Measurements from ENCODE around the gene USP9X. TPM values are rescaled to one million over a fixed set of nuclear protein-coding genes. Genes with fewer than 3 reads are reported as not detected.

Gene USP9X
- total and polyA plus RNA-seq, 7 donors: 19.4 to 138 (median 87.4) TPM

DNA sequence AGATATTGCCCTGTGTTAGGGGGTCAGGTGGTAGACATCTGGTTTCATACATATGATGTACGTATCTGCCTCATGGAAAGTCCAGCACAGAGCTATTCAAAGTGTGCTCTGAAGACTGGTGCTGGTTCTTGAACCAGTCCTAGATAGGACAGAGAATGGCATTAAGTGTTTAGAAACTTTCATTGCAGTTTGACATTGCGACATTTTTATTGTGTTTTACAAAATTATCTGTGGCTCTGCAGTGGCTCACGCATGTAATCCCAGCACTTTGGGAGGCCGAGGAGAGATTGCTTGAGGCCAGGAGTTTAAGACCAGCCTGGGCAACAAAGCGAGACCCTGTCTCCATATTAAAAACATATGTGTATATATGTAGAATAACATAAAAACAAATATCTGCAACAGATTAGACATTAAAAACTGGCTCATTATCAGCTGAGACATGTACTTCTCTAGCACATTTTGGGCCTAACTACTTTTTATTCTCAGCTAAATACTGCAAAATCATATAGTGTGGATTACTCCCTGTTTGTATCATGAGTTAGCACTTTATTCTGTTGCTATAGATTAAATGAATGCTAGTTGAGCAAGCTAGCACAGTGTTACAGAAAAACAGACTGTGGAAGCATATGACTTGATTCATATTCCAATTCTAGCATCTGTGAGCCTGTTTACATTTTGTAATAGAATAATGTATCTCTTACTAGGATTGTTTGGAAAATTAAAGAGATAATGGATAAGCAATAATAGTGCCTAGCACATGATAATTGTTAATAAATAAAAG, 57.1 kb downstream of the USP9X start:
- peaks cover 0 to 82% of the 10 kb centered on the region in 2 donors for H3K36me3 ChIP-seq (ENCODE audit: insufficient read depth in 1 of 2, low read depth in 1 of 2)
- intact Hi-C loops (cut with DNase I): no loop called here

DNA sequence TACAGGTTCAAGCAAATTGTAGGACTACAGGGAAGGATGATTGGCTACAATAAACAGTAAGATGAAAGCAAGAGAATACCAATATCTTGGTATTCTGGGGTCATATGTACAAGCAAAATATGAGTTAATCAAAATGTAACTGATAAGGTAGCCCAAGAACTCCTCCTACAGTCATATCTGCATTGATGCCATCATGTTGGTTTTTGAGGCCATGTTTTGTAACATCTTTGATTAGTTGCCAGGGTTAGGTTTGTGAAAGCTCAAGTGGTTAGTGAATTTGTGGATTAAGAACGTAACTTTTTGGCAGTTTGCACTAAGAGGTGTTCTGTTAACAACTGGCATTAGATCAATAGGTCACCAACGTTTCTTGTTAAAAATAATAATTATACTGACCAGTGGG, 59.6 kb downstream of the USP9X start:
- H3K4me1 ChIP-seq: no peaks in the 10 kb centered on the region
- no peaks in the 10 kb centered on the region for H3K27me3 ChIP-seq (ENCODE audit: insufficient read depth in 3 of 3, low read length in 2 of 3)
- H3K9me3 ChIP-seq: no peaks in the 10 kb centered on the region
- TF ChIP-seq, protein P1, sequence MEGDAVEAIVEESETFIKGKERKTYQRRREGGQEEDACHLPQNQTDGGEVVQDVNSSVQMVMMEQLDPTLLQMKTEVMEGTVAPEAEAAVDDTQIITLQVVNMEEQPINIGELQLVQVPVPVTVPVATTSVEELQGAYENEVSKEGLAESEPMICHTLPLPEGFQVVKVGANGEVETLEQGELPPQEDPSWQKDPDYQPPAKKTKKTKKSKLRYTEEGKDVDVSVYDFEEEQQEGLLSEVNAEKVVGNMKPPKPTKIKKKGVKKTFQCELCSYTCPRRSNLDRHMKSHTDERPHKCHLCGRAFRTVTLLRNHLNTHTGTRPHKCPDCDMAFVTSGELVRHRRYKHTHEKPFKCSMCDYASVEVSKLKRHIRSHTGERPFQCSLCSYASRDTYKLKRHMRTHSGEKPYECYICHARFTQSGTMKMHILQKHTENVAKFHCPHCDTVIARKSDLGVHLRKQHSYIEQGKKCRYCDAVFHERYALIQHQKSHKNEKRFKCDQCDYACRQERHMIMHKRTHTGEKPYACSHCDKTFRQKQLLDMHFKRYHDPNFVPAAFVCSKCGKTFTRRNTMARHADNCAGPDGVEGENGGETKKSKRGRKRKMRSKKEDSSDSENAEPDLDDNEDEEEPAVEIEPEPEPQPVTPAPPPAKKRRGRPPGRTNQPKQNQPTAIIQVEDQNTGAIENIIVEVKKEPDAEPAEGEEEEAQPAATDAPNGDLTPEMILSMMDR (IDR thresholded peaks at IDR 0.05): no peak
- no peak overlapping the region for H3K4me3 ChIP-seq
- ATAC-seq (no peak), DNase-seq (no peak)
- peaks cover 0 to 87% of the 10 kb centered on the region in 2 donors for H3K36me3 ChIP-seq (ENCODE audit: insufficient read depth in 1 of 2, low read depth in 1 of 2)
- intact Hi-C loops (cut with DNase I): no loop called here
- WGBS, 3 donors: 28 to 50% (median 50%) methylated on average over 2 of the region's 2 CpGs
- H3K27ac ChIP-seq: no peak overlapping the region

More for the DNA sequence above, 57.1 kb downstream of the USP9X start:
- TF ChIP-seq, protein P1 (IDR thresholded peaks at IDR 0.05): no peak
- WGBS, 3 donors: 90 to 96% (median 95%) methylated on average over 5 of the region's 5 CpGs
- Histone ChIP-seq H3K27ac (no peak overlapping the region), H3K9me3 (no peaks in the 10 kb centered on the region), H3K4me1 (no peaks in the 10 kb centered on the region), H3K27me3 (ENCODE audit: insufficient read depth in 3 of 3, low read length in 2 of 3) (no peaks in the 10 kb centered on the region), H3K4me3 (no peak overlapping the region)
- peak in 1 of 4 donors; percentile 13 for ATAC-seq
- no peak for DNase-seq

DNA sequence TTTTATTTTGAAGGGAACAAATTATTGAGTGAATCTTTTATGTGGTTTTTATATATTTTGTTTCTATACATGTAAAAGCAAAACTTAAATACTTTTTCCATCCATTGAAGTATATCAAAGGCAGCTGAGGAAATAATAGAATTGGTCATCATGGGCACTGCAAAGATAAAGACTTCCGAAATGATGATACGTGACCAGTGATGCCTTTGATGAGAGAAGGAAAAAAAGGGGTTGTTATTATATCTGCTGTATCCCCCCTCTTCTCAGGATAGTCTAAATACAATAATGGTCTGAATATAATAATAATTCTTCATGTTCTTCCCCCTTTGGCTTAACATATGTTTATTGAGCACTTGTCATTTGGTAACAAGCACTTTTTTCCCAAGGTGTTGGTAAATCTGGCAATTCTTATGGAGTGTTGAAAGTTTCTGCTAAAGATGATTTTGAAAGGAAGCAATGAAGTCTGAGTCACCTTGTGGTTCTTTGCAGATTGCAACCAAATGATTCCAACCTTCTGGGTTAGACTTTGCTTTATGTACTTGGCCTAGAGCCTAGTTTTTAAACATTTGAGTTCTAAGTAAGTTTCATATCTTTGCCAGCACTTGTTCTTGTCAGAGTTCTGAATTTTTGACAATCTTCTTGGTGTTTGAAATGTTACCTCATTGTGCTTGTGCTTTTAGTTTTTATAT, 60.8 kb downstream of the USP9X start:
- no peak overlapping the region for H3K4me3 ChIP-seq
- no peaks in the 10 kb centered on the region for H3K9me3 ChIP-seq
- WGBS, 3 donors: 93 to 97% (median 96%) methylated on average over 2 of the region's 2 CpGs
- TF ChIP-seq, protein P1 (IDR thresholded peaks at IDR 0.05): no peak
- H3K36me3 ChIP-seq (ENCODE audit: insufficient read depth in 1 of 2, low read depth in 1 of 2): peaks cover 0 to 94% of the 10 kb centered on the region in 2 donors
- H3K4me1 ChIP-seq: no peaks in the 10 kb centered on the region
- H3K27me3 ChIP-seq (ENCODE audit: insufficient read depth in 3 of 3, low read length in 2 of 3): no peaks in the 10 kb centered on the region
- H3K27ac ChIP-seq: no peak overlapping the region
- no peak for ATAC-seq
- DNase-seq: no peak
- intact Hi-C loops (cut with DNase I): no loop called here

DNA sequence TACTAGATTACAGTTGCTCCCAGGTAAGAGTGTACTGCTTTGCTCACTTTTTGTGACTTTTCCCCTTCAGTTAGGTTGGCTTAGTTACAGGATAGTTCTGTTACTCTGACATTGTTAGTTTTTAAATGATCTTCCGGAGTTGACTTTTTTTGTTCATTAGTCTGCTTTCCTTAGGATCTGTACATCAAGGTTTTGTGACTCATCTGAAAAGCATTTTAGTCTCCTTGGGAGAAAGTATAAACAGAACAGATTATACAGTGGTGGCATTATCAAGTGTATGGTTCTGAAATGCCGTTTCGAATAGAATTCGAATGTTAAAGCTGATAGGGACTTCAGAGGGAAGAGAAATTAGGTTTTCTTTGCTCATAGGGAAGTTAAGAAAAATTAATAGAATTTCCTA, 63.3 kb downstream of the USP9X start:
- H3K4me3 ChIP-seq: no peak overlapping the region
- TF ChIP-seq, protein P1 (IDR thresholded peaks at IDR 0.05): no peak
- no peak for ATAC-seq
- no peaks in the 10 kb centered on the region for H3K9me3 ChIP-seq
- intact Hi-C loops (cut with DNase I): no loop called here
- no peaks in the 10 kb centered on the region for H3K4me1 ChIP-seq
- DNase-seq: no peak
- H3K36me3 ChIP-seq (ENCODE audit: insufficient read depth in 1 of 2, low read depth in 1 of 2): peaks cover 0 to 93% of the 10 kb centered on the region in 2 donors
- WGBS, 3 donors: 92 to 97% (median 93%) methylated on average over 4 of the region's 4 CpGs
- no peaks in the 10 kb centered on the region for H3K27me3 ChIP-seq (ENCODE audit: insufficient read depth in 3 of 3, low read length in 2 of 3)
- H3K27ac ChIP-seq: no peak overlapping the region
